ENCODE measurements around the gene CLIC1.

The CLIC1 gene

DNA sequence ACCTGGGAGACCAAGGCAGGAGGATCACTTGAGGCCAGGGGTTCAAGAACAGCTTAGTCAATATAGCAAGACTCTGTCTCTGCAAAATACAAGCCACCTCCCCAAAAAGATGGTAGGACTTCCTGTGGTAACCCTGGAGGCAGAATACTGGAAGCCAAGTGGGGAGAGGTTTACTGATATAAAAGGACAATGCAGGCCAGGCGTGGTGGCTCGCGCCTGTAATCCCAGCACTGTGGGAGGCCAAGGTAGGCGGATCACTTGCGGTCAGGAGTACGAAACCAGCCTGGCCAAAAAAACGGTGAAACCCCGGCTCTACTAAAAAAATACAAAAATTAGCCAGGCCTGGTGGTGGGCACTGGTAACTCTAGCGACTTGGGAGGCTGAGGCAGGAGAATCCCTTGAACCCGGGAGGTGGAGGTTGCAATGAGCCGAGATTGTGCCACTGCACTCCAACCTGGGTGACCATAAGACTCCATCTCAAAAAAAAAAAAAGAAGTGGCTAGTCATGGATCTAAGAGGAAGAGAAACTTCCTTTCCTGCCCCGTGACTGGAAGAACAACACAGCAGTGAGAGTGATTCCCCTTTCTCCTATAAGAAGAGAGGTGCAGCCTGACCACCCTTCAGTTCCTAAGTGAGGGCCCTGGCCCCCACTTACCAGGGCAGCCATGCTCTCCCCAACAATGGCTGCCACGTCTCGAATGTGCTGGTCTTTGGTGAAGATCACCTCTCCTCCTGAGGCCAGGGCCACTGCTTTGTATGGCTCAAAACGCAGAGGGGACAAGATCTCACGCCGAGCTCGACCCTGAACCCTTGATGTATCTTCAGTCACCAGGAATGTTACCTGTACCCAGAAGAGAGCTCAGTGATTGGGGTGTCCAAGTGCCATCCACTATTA is 32.3 kb upstream of the CLIC1 start:
- no peak for DNase-seq (ENCODE audit: low read depth)

DNA sequence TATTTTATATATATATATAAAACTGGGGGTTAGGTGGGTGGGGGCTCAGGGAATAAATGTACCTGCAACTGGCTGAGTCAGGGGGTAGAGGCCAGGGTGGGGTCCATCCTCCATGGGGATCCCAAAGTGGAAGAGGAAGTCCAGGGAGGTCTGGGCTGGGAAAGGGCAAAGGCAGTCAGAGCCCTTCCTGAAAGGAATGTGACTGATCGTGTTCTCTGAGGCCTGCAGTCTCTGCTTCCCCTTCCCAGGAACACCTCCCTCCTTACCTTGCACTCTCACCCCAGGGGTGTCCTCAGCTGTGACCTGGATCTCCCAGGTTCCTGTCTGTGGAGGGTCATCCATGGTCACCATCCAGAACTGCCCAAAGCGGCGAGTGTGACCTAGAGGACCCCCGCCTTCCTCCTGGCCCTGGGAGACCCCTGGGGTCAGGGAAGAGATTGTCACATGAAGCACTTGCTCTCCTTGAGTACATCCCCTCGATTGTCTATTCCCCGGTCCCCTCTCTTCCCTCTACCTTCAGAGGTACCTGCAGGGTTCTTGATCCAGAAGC is 30.8 kb upstream of the CLIC1 start:
- DNase-seq (ENCODE audit: low read depth): no peak

DNA sequence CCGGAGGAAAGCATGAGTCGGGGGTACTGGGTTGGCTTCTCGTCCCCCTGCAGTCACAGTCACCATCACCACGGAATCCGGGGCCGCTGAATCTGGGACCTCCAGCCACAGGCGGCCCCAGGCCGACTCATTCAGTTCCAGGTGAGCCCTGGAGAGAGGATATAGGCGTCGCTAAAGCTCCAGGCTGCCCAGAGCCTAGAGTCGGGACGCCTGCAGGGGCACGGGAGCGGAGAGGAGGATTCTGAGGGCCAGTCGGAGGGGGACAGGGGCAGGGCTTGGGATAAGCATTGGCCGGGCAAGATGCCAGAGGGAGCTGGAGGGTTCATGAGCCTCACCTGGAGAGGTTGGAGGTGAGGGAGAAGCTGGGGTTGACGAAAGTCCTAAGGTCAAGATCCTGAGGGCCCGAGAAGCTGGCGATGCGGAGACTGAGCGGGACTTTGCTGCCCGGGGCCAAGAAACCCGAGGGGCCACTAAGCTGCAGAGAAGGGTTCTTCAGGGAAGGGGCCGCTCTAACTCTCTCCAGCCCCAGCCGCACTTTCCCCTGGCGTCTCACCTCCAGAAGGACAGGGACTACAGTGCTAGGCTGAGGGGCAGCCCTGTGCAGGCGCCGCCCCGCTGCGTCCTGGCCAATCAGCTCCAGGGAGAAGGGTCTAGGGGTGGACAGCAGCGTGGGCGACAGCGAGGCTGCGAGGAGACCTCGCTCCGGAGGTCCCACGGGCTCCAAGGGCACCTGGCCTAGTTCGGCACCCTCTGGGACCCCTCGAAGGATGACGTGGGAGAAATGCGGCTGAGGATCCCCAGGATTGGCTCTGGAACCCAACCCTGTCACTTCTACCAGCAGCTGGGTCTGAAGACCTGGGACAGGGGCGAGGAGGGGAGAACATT is 29.8 kb upstream of the CLIC1 start:
- DNase-seq (ENCODE audit: low read depth): no peak

DNA sequence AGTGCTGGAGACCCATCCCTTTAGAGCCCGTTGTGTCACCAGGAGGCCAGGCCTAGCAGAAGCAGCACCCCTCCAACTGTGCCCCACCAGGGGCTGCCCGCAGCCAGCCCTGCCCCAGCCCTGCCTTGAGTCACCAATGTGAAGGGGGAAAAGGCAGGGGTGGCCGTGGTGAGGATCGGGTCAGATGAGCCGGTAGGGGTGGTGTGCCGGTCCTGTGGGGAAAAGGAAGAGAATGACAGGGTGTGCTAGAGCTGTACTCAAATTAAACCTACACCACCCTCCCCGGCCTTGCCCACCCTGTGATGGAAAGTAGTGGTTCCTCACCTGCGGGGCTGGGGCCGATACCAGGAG is 29.2 kb upstream of the CLIC1 start:
- DNase-seq (ENCODE audit: low read depth): no peak

DNA sequence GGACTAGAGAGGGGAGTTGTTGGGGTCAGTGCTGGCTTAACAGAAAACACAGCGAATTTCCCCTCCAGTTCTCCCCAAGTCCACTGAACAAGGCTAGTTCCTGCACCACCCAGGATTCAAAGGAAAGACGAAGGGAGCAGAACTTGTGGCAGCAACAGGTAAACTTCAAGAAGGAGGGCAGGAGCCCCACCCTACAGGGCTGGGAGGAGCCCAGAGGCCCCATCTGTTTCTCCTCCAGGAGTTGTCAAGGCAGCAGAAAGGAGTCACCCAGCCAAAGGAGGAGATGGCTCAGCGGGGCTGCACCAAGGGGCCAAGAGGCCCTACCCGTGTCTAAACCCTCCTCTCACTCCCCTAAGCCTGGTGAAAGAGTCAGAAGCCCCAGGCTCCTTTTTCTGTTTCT is 27.9 kb upstream of the CLIC1 start:
- no peak for DNase-seq (ENCODE audit: low read depth)

DNA sequence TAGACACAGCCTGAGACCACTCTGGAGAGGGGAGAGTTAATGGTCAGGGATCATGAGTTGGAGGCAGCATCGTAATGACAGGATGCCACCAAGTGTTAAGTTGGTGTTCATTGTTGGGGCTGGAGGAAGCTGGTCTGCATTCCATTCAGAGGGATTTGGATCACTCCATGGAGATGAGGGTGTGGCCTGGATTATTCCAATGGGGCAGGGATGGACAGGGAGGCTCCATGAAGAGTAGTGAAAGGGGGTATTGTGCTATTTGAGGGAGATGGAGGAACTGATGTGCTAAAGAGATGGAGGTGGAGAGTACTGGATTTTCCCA is 27.2 kb upstream of the CLIC1 start:
- no peak for DNase-seq (ENCODE audit: low read depth)

DNA sequence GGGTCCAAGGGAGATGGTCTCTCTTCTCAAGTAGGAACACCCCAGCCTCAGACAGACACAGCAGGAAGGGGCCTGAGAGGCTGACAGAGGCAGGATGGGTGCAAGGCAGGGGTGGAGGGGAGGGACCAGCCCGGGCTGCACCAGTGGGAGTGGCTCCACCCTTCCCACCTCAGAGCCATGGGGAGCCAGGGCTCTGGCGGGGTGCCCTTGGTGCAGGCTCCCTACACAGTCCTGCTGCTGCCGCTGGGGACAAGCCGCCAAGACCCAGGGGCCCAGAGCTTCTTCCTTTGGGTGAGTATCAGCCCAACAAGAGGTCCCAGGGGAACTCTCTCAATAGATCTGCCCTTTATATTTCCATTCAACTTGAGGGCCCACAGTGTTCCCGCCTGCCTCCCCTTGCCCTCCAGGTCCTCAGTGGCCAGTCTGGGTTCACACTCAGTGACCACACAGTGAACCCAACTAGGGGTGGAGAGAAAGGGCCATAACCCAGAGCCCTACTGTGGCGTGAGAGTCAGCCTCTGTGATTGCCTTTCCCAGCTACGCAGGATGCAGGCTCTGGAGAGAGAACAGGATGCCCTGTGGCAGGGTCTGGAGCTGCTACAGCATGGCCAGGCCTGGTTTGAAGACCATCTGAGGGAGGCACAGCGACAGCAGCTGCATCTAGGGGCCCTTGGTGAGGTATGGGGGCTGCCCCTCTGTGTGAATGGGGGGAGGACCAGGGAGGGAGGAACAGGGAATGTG is 26.7 kb upstream of the CLIC1 start:
- DNase-seq (ENCODE audit: low read depth): no peak

DNA sequence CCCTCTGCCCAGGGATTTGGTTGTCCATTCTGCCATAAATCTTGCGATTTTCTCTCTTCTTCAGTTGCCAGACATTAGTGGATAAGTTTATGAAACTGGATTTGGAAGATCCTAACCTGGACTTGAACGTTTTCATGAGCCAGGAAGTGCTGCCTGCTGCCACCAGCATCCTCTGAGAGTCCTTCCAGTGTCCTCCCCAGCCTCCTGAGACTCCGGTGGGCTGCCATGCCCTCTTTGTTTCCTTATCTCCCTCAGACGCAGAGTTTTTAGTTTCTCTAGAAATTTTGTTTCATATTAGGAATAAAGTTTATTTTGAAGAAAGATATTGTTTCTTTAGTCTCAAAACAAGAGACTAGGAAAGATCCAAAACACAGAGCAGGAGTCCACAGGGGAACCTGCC is 26.0 kb upstream of the CLIC1 start, which contains the start of gene SAPCD1:
TSS of gene SAPCD1 (plus strand) at position 301 of the 400 bp plus-strand sequence. CDS start 399 bp downstream, outside the sequence.
- no peak for DNase-seq (ENCODE audit: low read depth)

DNA sequence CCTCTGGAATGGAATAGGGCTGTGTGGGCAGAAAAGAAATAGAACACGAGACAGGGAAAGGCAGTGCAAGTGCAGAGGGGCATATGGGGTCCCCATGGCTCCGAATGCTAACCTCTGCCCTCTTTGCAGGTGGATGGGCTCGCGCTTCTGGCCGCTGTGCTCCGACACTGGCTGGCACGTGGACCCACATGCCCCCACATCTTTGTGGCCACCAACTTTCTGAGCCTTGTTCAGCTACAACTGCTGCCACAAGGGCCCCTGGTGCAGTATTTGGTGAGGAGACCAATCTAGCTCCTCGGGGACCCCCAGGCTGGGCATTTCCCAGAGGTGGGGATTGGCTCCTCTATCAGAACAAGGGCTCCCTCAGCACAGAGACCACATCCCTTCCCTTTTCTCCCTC is 25.0 kb upstream of the CLIC1 start:
- DNase-seq (ENCODE audit: low read depth): no peak

DNA sequence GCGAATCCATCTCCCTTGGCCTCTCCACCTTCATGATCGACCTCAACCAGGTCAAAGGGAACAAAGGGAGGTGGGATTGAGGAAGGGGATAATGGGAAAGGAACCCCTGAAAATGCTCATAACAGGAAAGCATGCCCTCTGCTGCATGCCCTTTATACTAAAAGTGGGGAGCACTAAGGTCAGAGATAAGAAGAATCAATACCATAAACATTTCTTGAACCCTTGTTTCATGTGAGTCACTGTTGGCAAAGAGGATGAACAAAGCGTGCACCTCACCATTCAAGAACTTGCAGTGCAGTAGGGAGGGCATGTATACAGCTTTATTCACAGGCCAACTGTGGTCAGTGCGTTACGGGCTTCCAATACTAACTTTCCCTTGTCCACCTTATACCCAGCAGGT is 24.5 kb upstream of the CLIC1 start:
- no peak for DNase-seq (ENCODE audit: low read depth)

DNA sequence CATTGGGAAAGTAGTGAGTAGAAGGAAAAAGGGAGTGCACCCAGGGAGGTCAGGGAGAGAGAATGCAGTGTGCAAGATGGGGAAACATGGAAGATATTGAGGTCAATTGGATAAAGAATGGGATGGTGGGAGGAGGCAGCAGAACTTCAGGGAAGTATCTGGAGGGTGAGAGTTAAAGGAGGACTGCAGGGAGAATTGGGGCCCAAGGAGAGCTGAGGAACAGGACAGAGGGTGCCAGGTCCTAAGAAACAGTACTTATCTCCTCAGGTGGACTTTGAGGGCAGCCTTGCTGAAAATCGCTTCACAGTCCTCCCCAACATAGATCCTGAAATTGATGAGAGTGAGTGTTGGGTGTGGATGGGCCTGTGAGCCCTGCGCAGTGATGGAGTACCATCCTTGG is 22.0 kb upstream of the CLIC1 start:
- DNase-seq (ENCODE audit: low read depth): no peak

DNA sequence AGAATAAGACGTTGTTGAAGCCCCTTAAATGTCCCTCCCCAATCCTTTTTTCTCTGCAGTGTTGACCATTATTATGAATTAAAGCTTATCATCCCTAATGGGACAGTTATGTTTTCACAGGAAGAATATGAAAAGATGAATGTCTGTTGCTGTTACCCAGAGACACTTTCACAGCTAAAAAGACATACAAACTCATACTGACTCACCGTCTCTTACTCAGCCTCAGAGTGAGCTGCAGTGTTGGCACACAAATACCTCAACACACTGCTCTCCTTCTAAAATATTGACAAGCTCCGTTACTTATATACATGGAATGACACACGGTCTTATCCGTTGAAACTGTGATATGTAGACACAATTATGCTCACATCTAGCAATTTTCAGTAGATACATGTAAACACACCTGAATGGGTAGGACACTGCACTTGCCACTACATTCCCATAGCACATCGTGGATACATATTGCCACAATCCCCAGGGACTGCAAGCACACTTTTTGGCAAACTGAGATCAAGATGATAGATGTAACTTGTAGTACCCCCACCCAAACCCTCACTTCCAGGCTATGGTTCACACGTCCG is 16.5 kb upstream of the CLIC1 start:
- no peak for DNase-seq (ENCODE audit: low read depth)

DNA sequence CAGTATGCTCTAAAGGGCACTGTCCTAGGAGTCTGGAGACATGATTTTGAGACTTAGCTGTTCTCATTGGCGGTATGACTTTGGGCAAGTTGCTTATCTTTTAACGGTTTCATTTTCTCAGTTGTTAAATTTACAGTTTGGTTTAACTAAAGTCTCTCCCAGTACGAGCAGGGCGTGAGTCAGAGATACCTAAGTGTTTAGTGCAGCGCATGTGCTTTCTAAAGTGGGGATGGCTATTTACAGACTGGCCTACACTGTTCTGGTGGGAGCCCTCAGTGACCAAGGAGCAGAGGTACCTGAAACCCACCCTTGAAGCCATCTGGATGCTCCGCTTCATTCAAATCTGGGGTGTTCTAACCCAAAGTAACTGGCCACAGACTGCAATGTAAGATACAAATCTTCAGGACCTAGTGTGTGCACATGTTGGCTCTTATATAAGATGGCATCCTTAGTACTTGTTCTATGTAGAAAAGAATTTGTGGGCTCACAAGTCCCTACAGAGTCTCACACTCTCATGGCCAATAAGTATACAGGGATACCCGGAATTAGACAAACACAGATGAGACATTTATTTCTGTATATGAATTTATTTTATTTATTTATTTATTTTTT is 14.2 kb upstream of the CLIC1 start:
- DNase-seq (ENCODE audit: low read depth): no peak

DNA sequence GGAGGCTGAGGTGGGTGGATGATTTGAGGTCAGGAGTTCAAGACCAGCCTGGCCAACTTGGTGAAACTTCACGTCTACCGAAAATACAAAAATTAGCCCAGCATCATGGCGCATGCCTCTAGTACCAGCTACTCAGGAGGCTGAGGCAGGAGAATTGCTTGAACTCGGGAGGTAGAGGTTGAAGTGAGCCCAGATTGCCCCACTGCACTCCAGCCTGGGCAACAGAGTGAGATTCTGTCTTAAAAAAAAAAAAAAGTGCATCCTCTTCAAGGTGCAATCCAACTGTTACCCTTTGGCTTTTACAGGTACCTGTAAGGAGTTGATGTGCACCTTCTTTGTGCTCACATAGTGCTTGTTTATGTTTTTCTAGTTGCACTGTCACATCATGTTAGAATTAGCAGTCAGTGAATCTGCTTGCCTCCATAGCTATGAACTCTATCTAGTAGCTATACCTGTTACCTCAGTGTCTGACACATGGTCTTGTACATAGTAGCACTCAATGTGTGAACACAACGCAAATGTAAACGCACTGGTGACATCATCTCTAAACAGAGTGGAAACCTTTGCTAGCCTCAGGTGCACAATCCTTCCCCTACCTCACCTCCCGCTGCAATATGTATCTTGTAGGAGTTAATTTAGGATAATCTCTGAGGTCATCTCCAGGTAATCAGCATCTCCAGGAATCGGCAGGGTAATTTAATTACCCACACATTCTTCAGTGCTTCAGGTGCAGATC is 13.1 kb upstream of the CLIC1 start:
- DNase-seq (ENCODE audit: low read depth): no peak

DNA sequence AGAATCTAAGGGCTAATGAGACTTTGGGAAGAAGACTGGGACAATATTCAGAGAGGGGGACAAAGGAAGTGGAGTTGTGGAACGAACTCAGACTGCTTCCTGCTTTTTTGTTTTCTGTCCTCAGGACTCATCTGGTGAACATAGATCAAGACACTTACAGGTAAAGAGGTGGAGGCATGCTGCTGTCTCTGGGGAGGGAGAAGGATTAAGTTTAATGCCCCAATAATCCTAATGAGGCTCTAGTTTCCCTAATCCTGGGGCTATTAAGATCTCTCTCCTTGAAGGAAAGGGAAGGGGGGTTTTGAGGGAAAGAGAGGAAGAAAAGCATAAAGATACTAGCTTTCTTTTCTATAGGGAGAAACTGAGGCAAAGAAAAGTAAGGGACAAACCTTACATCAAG is 8.1 kb upstream of the CLIC1 start:
- no peak for DNase-seq (ENCODE audit: low read depth)

DNA sequence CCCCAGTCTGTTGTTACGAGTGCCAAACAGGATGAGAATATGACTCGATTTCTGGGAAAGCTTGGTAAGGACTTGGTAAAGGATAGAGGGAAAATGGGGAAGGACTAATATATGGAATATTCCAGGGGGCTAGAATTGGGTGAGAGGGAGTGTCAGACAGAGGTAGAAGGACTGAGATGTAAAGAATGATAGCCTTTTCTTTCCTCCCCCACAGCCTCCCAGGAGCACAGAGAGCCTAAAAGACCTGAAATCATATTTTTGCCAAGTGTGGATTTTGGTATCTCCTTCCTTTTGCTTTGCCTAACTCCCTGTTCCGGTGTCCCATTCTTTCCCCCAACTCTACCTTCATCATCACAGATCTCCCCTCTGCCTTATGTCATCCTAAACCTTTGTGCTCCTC is 6.6 kb upstream of the CLIC1 start:
- no peak for DNase-seq (ENCODE audit: low read depth)

DNA sequence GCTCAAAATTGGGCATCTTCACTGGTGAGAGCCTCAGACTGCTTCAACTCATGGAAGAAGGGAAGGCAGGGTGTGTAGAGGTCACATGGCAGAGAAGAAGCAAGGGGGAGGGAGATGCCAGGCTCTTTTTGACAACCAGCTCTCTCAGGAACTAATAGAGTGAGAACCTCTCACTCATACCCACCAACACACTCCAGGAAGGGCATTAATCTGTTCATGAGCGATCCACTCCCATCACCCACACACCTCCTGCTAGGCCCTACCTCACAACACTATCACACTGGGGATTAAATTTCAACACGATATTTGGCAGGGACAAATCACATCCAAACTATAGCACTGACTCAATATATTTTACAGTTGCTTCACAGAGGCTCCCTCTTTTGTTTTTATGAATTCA is 5.5 kb upstream of the CLIC1 start:
- no peak for DNase-seq (ENCODE audit: low read depth)

DNA sequence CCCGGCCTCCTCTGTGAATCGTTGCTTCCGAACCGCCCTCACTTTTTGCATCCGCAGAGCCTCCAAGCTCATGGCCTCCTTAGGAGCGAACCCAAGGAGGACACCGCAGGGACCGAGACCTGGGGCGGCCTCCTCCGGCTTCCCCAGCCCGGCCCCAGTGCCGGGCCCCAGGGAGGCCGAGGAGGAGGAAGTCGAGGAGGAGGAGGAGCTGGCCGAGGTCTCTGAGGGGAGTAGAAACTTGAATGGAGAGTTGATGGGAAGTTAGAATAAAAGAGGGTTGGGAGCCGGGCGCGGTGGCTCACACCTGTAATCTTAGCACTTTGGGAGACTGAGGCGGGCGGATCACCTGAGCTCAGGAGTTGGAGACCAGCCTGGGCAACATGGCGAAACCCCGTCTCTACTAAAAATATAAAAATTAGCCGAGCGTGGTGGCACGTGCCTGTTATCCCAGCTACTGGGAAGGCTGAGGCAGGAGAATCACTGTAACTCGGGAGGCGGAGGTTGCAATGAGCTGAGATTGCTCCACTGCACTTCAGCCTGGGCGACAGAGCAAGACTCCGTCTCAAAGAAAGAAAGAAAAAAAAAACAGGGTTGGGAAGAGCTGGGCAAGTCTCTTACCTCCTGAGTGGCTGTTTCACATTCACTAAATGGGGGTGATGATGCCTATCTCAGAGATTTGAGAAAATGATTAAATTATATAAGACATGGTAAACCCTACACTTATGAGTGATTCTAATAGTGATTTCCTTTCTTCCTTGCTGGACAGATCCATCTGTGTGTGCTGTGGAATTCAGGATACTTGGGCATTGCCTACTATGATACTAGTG is 4.3 kb upstream of the CLIC1 start:
- no peak for DNase-seq (ENCODE audit: low read depth)

DNA sequence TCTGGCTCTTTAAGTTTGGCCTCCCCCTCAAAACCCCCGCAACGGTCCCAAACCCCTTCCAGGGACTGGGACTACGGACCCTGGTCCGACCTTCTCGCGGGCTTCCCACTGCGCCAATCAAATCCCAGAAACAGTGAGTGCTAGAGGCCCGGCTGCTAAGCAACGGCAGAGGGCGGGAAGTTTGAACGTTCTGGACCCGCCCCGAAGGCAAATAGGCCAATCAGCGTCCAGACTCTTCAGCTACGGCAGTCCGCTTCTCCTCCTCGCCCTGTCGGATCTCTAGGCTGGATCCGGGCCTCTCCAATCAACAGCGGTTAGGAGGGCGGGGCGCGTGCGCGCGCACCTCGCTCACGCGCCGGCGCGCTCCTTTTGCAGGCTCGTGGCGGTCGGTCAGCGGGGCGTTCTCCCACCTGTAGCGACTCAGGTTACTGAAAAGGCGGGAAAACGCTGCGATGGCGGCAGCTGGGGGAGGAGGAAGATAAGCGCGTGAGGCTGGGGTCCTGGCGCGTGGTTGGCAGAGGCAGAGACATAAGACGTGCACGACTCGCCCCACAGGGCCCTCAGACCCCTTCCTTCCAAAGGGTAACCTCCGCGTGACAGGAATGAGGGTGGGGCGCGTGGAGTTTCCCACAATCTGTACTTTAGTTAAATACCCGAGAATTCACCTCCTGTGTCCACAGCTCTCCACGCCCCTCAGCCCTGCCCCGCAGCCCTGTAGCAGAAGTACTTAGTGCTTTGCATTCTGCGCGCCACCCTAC is 3.5 kb upstream of the CLIC1 start, which contains the start of gene MSH5:
TSS of gene MSH5 (plus strand) at position 367 of the 758 bp plus-strand sequence. CDS start 462 bp downstream, outside the sequence.
- DNase-seq (ENCODE audit: low read depth): peak; percentile 94

Data from stimulated activated CD8-positive, alpha-beta memory T cell treated with anti-CD3 and anti-CD28 coated beads, Interleukin-15, amount 100 ng/mL, for 24 hours (primary cell).